ENCODE results near the gene OR2T10. TPM values are rescaled to one million over a fixed set of nuclear protein-coding genes. Genes with fewer than 3 reads are reported as not detected.
"Not testable (repeated sequence)": the region's sequence is repeated elsewhere in the genome, so short reads cannot be mapped to it uniquely, and the experiment has no call there.

Gene OR2T10
- not detected for total RNA-seq
- not detected for polyA plus RNA-seq (2013, experiment 1 of 2)
- polyA plus RNA-seq (2013, experiment 2 of 2): not detected
- long read RNA-seq, experiment 1: 0 reads
- long read RNA-seq, experiment 2: 0 reads
- long read RNA-seq, experiment 3: 0 reads
- long read RNA-seq, experiment 4: 0 reads

GRCh38 chr1:248597589-248597988 lies at the start of gene OR2T10:
TSS of gene OR2T10 (minus strand) at chr1:248597700. CDS start at chr1:248593768, 3,932 bp downstream.
- peaks cover 79% of the 10 kb centered on the region for H3K9me3 ChIP-seq (ENCODE audit: control insufficient read depth, low read length)
- WGBS, 2 experiments (ENCODE audit: insufficient coverage in 1 of 2, insufficient read length in 1 of 2): 83 to 93% methylated on average over 5 to 6 of the region's 6 CpGs
- H3K36me3 ChIP-seq (ENCODE audit: control insufficient read depth, insufficient read depth, low read length): no peaks in the 10 kb centered on the region
- no peak within 1 kb of the TSS for H3K9ac ChIP-seq (ENCODE audit: extremely low read depth, low read length, poor library complexity, severe bottlenecking)
- Mint-ChIP-seq H3K4me1 (no peaks in the 10 kb centered on the region), H3K9me3 (peaks cover 77% of the 10 kb centered on the region), H3K27ac (no peak within 1 kb of the TSS), H3K4me3 (no peak within 1 kb of the TSS), H3K27me3 (ENCODE audit: insufficient read depth) (no peaks in the 10 kb centered on the region), H3K36me3 (ENCODE audit: low read depth) (no peaks in the 10 kb centered on the region)
- no peak within 1 kb of the TSS for H3K27ac ChIP-seq (ENCODE audit: low read depth, low read length)
- no peaks in the 10 kb centered on the region for H3K27me3 ChIP-seq (ENCODE audit: control insufficient read depth, insufficient read depth, low read length, poor library complexity, severe bottlenecking)
- no peak for DNase-seq
- no peak within 1 kb of the TSS for H3K4me3 ChIP-seq (ENCODE audit: low read length)
- no peak for TF ChIP-seq CTCF (conservative IDR thresholded peaks at IDR 0.05)
- H3K4me1 ChIP-seq (ENCODE audit: control insufficient read depth, insufficient read depth, low read length): no peaks in the 10 kb centered on the region

- H3K4me1 Mint-ChIP-seq; H3K36me3 ChIP-seq (ENCODE audit: control insufficient read depth, insufficient read depth, low read length); H3K4me3 ChIP-seq (ENCODE audit: low read length); H3K27me3 Mint-ChIP-seq (ENCODE audit: insufficient read depth); H3K27ac ChIP-seq (ENCODE audit: low read depth, low read length); H3K9me3 ChIP-seq (ENCODE audit: control insufficient read depth, low read length); DNase-seq; H3K4me3 Mint-ChIP-seq; H3K36me3 Mint-ChIP-seq (ENCODE audit: low read depth); H3K4me1 ChIP-seq (ENCODE audit: control insufficient read depth, insufficient read depth, low read length); H3K9ac ChIP-seq (ENCODE audit: extremely low read depth, low read length, poor library complexity, severe bottlenecking); H3K27ac Mint-ChIP-seq; H3K27me3 ChIP-seq (ENCODE audit: control insufficient read depth, insufficient read depth, low read length, poor library complexity, severe bottlenecking): not testable (repeated sequence)
- WGBS, 2 experiments (ENCODE audit: insufficient coverage in 1 of 2, insufficient read length in 1 of 2): 59 to 60% methylated on average over 1 to 2 of the region's 3 CpGs
- H3K9me3 Mint-ChIP-seq: peaks cover 22% of the 10 kb centered on the region
Observed at GRCh38 chr1:248645178-248645577, 47.7 kb upstream of the OR2T10 start, which contains the start of gene OR2T35. TSS of gene OR2T35 (minus strand) at chr1:248645278. CDS start at chr1:248639258, 6,020 bp downstream.

GRCh38 chr1:248642971-248643651 lies 45.6 kb upstream of the OR2T10 start:
- H3K27ac Mint-ChIP-seq; H3K27me3 Mint-ChIP-seq (ENCODE audit: insufficient read depth); H3K9me3 Mint-ChIP-seq; H3K4me3 ChIP-seq (ENCODE audit: low read length); H3K4me1 Mint-ChIP-seq; H3K27ac ChIP-seq (ENCODE audit: low read depth, low read length); DNase-seq; H3K4me3 Mint-ChIP-seq; H3K36me3 Mint-ChIP-seq (ENCODE audit: low read depth); H3K9me3 ChIP-seq (ENCODE audit: control insufficient read depth, low read length); H3K4me1 ChIP-seq (ENCODE audit: control insufficient read depth, insufficient read depth, low read length); H3K27me3 ChIP-seq (ENCODE audit: control insufficient read depth, insufficient read depth, low read length, poor library complexity, severe bottlenecking); H3K9ac ChIP-seq (ENCODE audit: extremely low read depth, low read length, poor library complexity, severe bottlenecking); H3K36me3 ChIP-seq (ENCODE audit: control insufficient read depth, insufficient read depth, low read length): not testable (repeated sequence)
- WGBS, 2 experiments (ENCODE audit: insufficient coverage in 1 of 2, insufficient read length in 1 of 2): no CpG with 5 or more reads among the region's 4 CpGs

GRCh38 chr1:248641583-248641982 lies 44.1 kb upstream of the OR2T10 start:
- H3K27ac Mint-ChIP-seq; H3K4me1 ChIP-seq (ENCODE audit: control insufficient read depth, insufficient read depth, low read length); H3K27ac ChIP-seq (ENCODE audit: low read depth, low read length); H3K4me3 ChIP-seq (ENCODE audit: low read length); H3K9me3 Mint-ChIP-seq; H3K4me1 Mint-ChIP-seq; H3K9me3 ChIP-seq (ENCODE audit: control insufficient read depth, low read length); H3K36me3 Mint-ChIP-seq (ENCODE audit: low read depth); DNase-seq; H3K27me3 ChIP-seq (ENCODE audit: control insufficient read depth, insufficient read depth, low read length, poor library complexity, severe bottlenecking); H3K9ac ChIP-seq (ENCODE audit: extremely low read depth, low read length, poor library complexity, severe bottlenecking); H3K4me3 Mint-ChIP-seq; H3K36me3 ChIP-seq (ENCODE audit: control insufficient read depth, insufficient read depth, low read length); H3K27me3 Mint-ChIP-seq (ENCODE audit: insufficient read depth): not testable (repeated sequence)
- WGBS, 2 experiments (ENCODE audit: insufficient coverage in 1 of 2, insufficient read length in 1 of 2): no CpG with 5 or more reads among the region's 5 CpGs

GRCh38 chr1:248640906-248641305 lies 43.4 kb upstream of the OR2T10 start:
- not testable (repeated sequence) for H3K9me3 ChIP-seq (ENCODE audit: control insufficient read depth, low read length)
- WGBS, 2 experiments (ENCODE audit: insufficient coverage in 1 of 2, insufficient read length in 1 of 2): no CpG with 5 or more reads among the region's 3 CpGs

GRCh38 chr1:248639652-248640051 lies 42.2 kb upstream of the OR2T10 start:
- H3K36me3 Mint-ChIP-seq (ENCODE audit: low read depth); H3K27me3 Mint-ChIP-seq (ENCODE audit: insufficient read depth); H3K4me1 Mint-ChIP-seq; H3K27ac ChIP-seq (ENCODE audit: low read depth, low read length); H3K27me3 ChIP-seq (ENCODE audit: control insufficient read depth, insufficient read depth, low read length, poor library complexity, severe bottlenecking); H3K4me3 ChIP-seq (ENCODE audit: low read length); H3K36me3 ChIP-seq (ENCODE audit: control insufficient read depth, insufficient read depth, low read length); H3K4me3 Mint-ChIP-seq; H3K9ac ChIP-seq (ENCODE audit: extremely low read depth, low read length, poor library complexity, severe bottlenecking); H3K4me1 ChIP-seq (ENCODE audit: control insufficient read depth, insufficient read depth, low read length); DNase-seq; H3K27ac Mint-ChIP-seq; H3K9me3 ChIP-seq (ENCODE audit: control insufficient read depth, low read length); H3K9me3 Mint-ChIP-seq: not testable (repeated sequence)
- no CpG with 5 or more reads among the region's 5 CpGs for WGBS, 2 experiments (ENCODE audit: insufficient coverage in 1 of 2, insufficient read length in 1 of 2)

More at GRCh38 chr1:248640906-248641305, 43.4 kb upstream of the OR2T10 start:
- H3K4me1 ChIP-seq (ENCODE audit: control insufficient read depth, insufficient read depth, low read length); H3K9me3 Mint-ChIP-seq; DNase-seq; H3K27me3 Mint-ChIP-seq (ENCODE audit: insufficient read depth); H3K36me3 Mint-ChIP-seq (ENCODE audit: low read depth); H3K4me3 ChIP-seq (ENCODE audit: low read length); H3K4me3 Mint-ChIP-seq; H3K27ac Mint-ChIP-seq; H3K9ac ChIP-seq (ENCODE audit: extremely low read depth, low read length, poor library complexity, severe bottlenecking); H3K36me3 ChIP-seq (ENCODE audit: control insufficient read depth, insufficient read depth, low read length); H3K27me3 ChIP-seq (ENCODE audit: control insufficient read depth, insufficient read depth, low read length, poor library complexity, severe bottlenecking); H3K27ac ChIP-seq (ENCODE audit: low read depth, low read length); H3K4me1 Mint-ChIP-seq: not testable (repeated sequence)

All from endodermal cell (in vitro differentiated cells).